ENCODE data around the gene KRT17. TPM values are rescaled to one million over a fixed set of nuclear protein-coding genes. Genes with fewer than 3 reads are reported as not detected.

The KRT17 gene
- total and polyA plus RNA-seq, 9 of the 15 experiments (the other 6 are each of a cell fraction or from before 2014, with no cell fraction given) = 0.23 to 0.25 TPM; not detected in 7

DNA sequence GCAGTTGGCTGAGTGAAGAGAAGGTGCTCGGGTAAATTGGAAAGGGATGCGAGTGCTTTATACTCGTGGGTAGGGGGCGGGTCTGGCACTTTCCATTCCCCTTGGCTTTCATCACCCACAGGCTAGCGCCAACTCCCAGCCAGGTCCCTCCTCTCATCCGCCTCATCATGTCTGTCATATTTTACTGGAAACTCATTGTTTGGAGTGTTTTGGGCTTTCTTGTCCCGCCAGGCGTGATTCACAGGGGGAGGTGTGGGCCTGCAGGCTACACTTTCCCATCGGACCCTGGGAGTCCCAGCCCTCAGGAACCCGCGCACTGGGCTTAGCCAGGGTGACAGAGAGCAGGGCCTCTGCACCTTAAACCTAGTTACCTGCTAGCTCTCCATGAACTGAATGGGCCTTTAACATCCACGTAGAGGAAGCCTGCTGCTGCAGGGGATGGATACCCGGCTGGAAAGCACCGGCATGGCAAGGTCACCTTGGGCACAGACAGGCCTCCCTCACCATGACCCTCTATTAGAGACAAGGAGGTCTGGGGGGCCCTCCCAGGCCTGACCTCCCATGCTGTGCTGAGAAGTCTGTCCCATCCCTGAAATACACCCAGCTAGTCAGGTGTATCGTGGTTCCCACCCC, 37.4 kb downstream of the KRT17 start, which contains the start of gene KRT14:
Gene KRT14, minus strand, starts transcription at position 33 of the 633 bp plus-strand sequence. CDS start 61 bp downstream, outside the sequence.
- DNase-seq (ENCODE audit: extremely low read depth in 1 of 4, low spot score in 3 of 4) = no peak
- CTCF ChIA-PET (ENCODE audit: low intra/inter-chr PET ratio) = no interaction called here
- no peak for ATAC-seq
- no peaks in the 10 kb centered on the region for H3K9me3 ChIP-seq (replicated peaks; ENCODE audit: control insufficient read depth, insufficient read depth, low read depth, low read length)
- no peak within 1 kb of the TSS for H2AFZ ChIP-seq (ENCODE audit: low read depth, low read length)
- no peaks in the 10 kb centered on the region for H3K9me1 ChIP-seq (ENCODE audit: control insufficient read depth, insufficient read depth, low read length)
- H3K79me2 ChIP-seq (ENCODE audit: control insufficient read depth, insufficient read depth, low read length) = no peaks in the 10 kb centered on the region
- POLR2A ChIA-PET = interaction anchor here (0.6 kb wide), 1 partner anchor 18 kb away, joined by 4 read pairs; no protein-coding TSS in a partner anchor
- H3K27me3 ChIP-seq (ENCODE audit: control insufficient read depth in 2 of 2, insufficient read depth in 2 of 2, low read length in 2 of 2) = peaks cover 24 to 76% of the 10 kb centered on the region in 2 experiments
- no peak within 1 kb of the TSS for H3K27ac ChIP-seq (ENCODE audit: extremely low read depth, low read depth, low read length)
- H4K20me1 ChIP-seq (replicated peaks; ENCODE audit: control insufficient read depth, insufficient read depth, low read length) = no peaks in the 10 kb centered on the region
- H3K9ac ChIP-seq (ENCODE audit: insufficient read depth in 1 of 2, low read depth in 2 of 2, low read length in 2 of 2) = no peak within 1 kb of the TSS
- no peak within 1 kb of the TSS for H3K4me2 ChIP-seq (ENCODE audit: insufficient read depth, low read length)
- no peak for TF ChIP-seq ILF3 (IDR thresholded peaks at IDR 0.05; ENCODE audit: borderline replicate concordance)
- TF ChIP-seq PURB (CRISPR knock-in tag; IDR thresholded peaks at IDR 0.05; ENCODE audit: low read depth) = no peak
- no peak for TF ChIP-seq ZNF780A (CRISPR knock-in tag; IDR thresholded peaks at IDR 0.05)
- TF ChIP-seq ZNF586 (CRISPR knock-in tag; conservative IDR thresholded peaks at IDR 0.05) = no peak
- TF ChIP-seq ZNF23 (CRISPR knock-in tag; IDR thresholded peaks at IDR 0.05) = no peak
- no peak for TF ChIP-seq ZZZ3 (IDR thresholded peaks at IDR 0.05)
- no peak for TF ChIP-seq TARDBP (IDR thresholded peaks at IDR 0.05)
- no peak for TF ChIP-seq CHD1 (IDR thresholded peaks at IDR 0.05; ENCODE audit: low read length)
- BruUV-seq (replicated peaks) = no TSS peak
- no peak within 1 kb of the TSS for H3K4me3 ChIP-seq
- under 1% methylated on average over 14 of the region's 15 CpGs for WGBS (ENCODE audit: insufficient coverage, low coverage, missing lambda C conversion rate)
- intact Hi-C loops (cut with micrococcal nuclease) (no loop called here), in situ Hi-C loops (cut with MboI) (no loop called here)
- FAIRE-seq = no peak
- no peaks in the 10 kb centered on the region for H3K36me3 ChIP-seq (ENCODE audit: control insufficient read depth, insufficient read depth, low read length)
- H3K4me1 ChIP-seq (replicated peaks in 1 of 2; ENCODE audit: control insufficient read depth in 2 of 2, insufficient read depth in 2 of 2, low read length in 2 of 2) = no peaks in the 10 kb centered on the region; a peak in 1 of 5 replicates
